ENCODE data around the gene ATP6V1C2. TPM values are rescaled to one million over a fixed set of nuclear protein-coding genes. Genes with fewer than 3 reads are reported as not detected.

The ATP6V1C2 gene
- total and polyA plus RNA-seq, 2 donors (not counting 1 experiment from before 2014, with no cell fraction given) = under 0.01 TPM; not detected in 1

GRCh38 chr2:10775021-10775780, 53.8 kb downstream of the ATP6V1C2 start:
- Histone ChIP-seq H3K9ac (ENCODE audit: insufficient read depth, low read length) (no peak overlapping the region), H3K4me3 (replicated peaks in 1 of 4; ENCODE audit: control extremely low read depth in 1 of 4, insufficient read depth in 1 of 4, low read depth in 3 of 4, low read length in 4 of 4) (no peak overlapping the region), H3K9me3 (ENCODE audit: control insufficient read depth, insufficient read depth, low read depth, low read length) (no peaks in the 10 kb centered on the region), H3K79me2 (ENCODE audit: control insufficient read depth, insufficient read depth, low read length) (no peaks in the 10 kb centered on the region), H3K4me1 (ENCODE audit: control insufficient read depth, extremely low read depth, insufficient read depth, low read length) (no peaks in the 10 kb centered on the region), H2AFZ (ENCODE audit: low read length) (no peak overlapping the region), H4K20me1 (ENCODE audit: control insufficient read depth, extremely low read depth, insufficient read depth, low read length) (no peaks in the 10 kb centered on the region), H3K36me3 (ENCODE audit: control insufficient read depth, insufficient read depth, low read length) (peaks cover 10% of the 10 kb centered on the region), H3K27ac (ENCODE audit: insufficient read depth, low read length) (no peak overlapping the region), H3K4me2 (ENCODE audit: extremely low read depth, insufficient read depth, low read length) (no peak overlapping the region), H3K27me3 (ENCODE audit: control insufficient read depth, insufficient read depth, low read length) (peaks cover 3% of the 10 kb centered on the region)
- DNase-seq (ENCODE audit: low read depth in 2 of 2) = no peak
- TF ChIP-seq, protein P1, sequence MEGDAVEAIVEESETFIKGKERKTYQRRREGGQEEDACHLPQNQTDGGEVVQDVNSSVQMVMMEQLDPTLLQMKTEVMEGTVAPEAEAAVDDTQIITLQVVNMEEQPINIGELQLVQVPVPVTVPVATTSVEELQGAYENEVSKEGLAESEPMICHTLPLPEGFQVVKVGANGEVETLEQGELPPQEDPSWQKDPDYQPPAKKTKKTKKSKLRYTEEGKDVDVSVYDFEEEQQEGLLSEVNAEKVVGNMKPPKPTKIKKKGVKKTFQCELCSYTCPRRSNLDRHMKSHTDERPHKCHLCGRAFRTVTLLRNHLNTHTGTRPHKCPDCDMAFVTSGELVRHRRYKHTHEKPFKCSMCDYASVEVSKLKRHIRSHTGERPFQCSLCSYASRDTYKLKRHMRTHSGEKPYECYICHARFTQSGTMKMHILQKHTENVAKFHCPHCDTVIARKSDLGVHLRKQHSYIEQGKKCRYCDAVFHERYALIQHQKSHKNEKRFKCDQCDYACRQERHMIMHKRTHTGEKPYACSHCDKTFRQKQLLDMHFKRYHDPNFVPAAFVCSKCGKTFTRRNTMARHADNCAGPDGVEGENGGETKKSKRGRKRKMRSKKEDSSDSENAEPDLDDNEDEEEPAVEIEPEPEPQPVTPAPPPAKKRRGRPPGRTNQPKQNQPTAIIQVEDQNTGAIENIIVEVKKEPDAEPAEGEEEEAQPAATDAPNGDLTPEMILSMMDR (conservative IDR thresholded peaks at IDR 0.05 in 1 of 2, IDR thresholded peaks at IDR 0.05 in 1 of 2; ENCODE audit: low read depth in 1 of 2, low read length in 2 of 2) = no peak
- TF ChIP-seq EZH2 (IDR thresholded peaks at IDR 0.05; ENCODE audit: low read length, missing control alignments) = no peak

GRCh38 chr2:10775831-10776230, 54.4 kb downstream of the ATP6V1C2 start:
- Histone ChIP-seq H3K27ac (ENCODE audit: insufficient read depth, low read length) (no peak overlapping the region), H3K4me1 (ENCODE audit: control insufficient read depth, extremely low read depth, insufficient read depth, low read length) (no peaks in the 10 kb centered on the region), H2AFZ (ENCODE audit: low read length) (no peak overlapping the region), H3K4me2 (ENCODE audit: extremely low read depth, insufficient read depth, low read length) (no peak overlapping the region), H3K79me2 (ENCODE audit: control insufficient read depth, insufficient read depth, low read length) (no peaks in the 10 kb centered on the region), H3K9me3 (ENCODE audit: control insufficient read depth, insufficient read depth, low read depth, low read length) (no peaks in the 10 kb centered on the region), H3K9ac (ENCODE audit: insufficient read depth, low read length) (no peak overlapping the region), H3K36me3 (ENCODE audit: control insufficient read depth, insufficient read depth, low read length) (peaks cover 13% of the 10 kb centered on the region), H3K27me3 (ENCODE audit: control insufficient read depth, insufficient read depth, low read length) (peaks cover under 1% of the 10 kb centered on the region), H3K4me3 (replicated peaks in 1 of 4; ENCODE audit: control extremely low read depth in 1 of 4, insufficient read depth in 1 of 4, low read depth in 3 of 4, low read length in 4 of 4) (no peak overlapping the region), H4K20me1 (ENCODE audit: control insufficient read depth, extremely low read depth, insufficient read depth, low read length) (no peaks in the 10 kb centered on the region)
- DNase-seq (ENCODE audit: low read depth in 2 of 2) = no peak
- TF ChIP-seq, protein P1 (conservative IDR thresholded peaks at IDR 0.05 in 1 of 2, IDR thresholded peaks at IDR 0.05 in 1 of 2; ENCODE audit: low read depth in 1 of 2, low read length in 2 of 2) = no peak
- no peak for TF ChIP-seq EZH2 (IDR thresholded peaks at IDR 0.05; ENCODE audit: low read length, missing control alignments)

DNA sequence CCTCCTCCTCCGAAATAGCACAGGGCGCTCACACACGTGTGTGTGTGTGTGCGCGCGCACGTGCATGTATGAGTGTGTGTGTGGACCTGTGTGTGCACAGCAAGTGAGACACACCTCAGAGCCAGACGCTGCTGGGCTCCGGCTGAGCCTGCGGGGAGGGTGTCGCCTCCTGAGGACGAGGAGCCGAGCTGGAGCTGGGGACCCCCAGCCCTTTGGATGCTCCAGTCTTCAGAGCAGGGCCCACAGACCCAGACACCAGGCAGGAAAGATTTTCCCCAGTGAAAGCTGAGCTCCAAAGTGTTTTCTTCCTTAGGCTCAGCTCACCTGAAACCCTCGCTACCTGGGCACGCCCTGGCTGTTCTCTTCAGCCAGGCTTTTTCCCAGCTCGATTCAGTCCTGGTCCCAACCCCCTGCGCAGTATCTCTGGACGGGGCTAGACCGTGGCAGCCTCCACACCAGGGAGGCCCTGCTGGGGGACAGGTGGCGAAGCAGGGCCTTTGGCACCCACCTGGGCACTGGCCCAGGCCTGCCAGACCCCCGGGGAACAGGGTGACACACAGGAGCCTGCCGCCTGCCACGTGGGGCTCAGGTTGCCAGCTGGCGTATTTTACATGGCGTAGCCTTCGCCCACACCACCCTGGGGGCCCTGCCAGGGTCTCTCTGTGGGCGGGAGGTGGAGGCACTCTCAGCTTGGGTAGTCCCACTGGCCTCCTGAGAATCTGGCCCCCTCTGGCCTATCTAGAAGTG, 55.0 kb downstream of the ATP6V1C2 start:
- no peaks in the 10 kb centered on the region for H3K27me3 ChIP-seq (ENCODE audit: control insufficient read depth, insufficient read depth, low read length)
- no peak overlapping the region for H3K9ac ChIP-seq (ENCODE audit: insufficient read depth, low read length)
- TF ChIP-seq, protein P1 (conservative IDR thresholded peaks at IDR 0.05 in 1 of 2, IDR thresholded peaks at IDR 0.05 in 1 of 2; ENCODE audit: low read depth in 1 of 2, low read length in 2 of 2) = no peak
- no peak for TF ChIP-seq EZH2 (IDR thresholded peaks at IDR 0.05; ENCODE audit: low read length, missing control alignments)
- no peak overlapping the region for H3K4me3 ChIP-seq (replicated peaks in 1 of 4; ENCODE audit: control extremely low read depth in 1 of 4, insufficient read depth in 1 of 4, low read depth in 3 of 4, low read length in 4 of 4)
- DNase-seq (ENCODE audit: low read depth in 2 of 2) = no peak
- H4K20me1 ChIP-seq (ENCODE audit: control insufficient read depth, extremely low read depth, insufficient read depth, low read length) = no peaks in the 10 kb centered on the region
- no peaks in the 10 kb centered on the region for H3K79me2 ChIP-seq (ENCODE audit: control insufficient read depth, insufficient read depth, low read length)
- H3K4me1 ChIP-seq (ENCODE audit: control insufficient read depth, extremely low read depth, insufficient read depth, low read length) = no peaks in the 10 kb centered on the region
- no peaks in the 10 kb centered on the region for H3K9me3 ChIP-seq (ENCODE audit: control insufficient read depth, insufficient read depth, low read depth, low read length)
- no peak overlapping the region for H3K27ac ChIP-seq (ENCODE audit: insufficient read depth, low read length)
- H2AFZ ChIP-seq (ENCODE audit: low read length) = no peak overlapping the region
- no peak overlapping the region for H3K4me2 ChIP-seq (ENCODE audit: extremely low read depth, insufficient read depth, low read length)
- H3K36me3 ChIP-seq (ENCODE audit: control insufficient read depth, insufficient read depth, low read length) = peaks cover 15% of the 10 kb centered on the region
